GM12801 (cell line): ENCODE measurements around the gene PLXNB1.

ENCODE experiments used
- CTCF ChIP-seq: IDR thresholded peaks from one replicate; pipeline ENCODE4 v1.5.1; 2011; ENCODE audit warnings: control low read depth; ENCODE audit not compliant: insufficient read length; ENCODE audit errors: extremely low read depth

PLXNB1 gene

DNA sequence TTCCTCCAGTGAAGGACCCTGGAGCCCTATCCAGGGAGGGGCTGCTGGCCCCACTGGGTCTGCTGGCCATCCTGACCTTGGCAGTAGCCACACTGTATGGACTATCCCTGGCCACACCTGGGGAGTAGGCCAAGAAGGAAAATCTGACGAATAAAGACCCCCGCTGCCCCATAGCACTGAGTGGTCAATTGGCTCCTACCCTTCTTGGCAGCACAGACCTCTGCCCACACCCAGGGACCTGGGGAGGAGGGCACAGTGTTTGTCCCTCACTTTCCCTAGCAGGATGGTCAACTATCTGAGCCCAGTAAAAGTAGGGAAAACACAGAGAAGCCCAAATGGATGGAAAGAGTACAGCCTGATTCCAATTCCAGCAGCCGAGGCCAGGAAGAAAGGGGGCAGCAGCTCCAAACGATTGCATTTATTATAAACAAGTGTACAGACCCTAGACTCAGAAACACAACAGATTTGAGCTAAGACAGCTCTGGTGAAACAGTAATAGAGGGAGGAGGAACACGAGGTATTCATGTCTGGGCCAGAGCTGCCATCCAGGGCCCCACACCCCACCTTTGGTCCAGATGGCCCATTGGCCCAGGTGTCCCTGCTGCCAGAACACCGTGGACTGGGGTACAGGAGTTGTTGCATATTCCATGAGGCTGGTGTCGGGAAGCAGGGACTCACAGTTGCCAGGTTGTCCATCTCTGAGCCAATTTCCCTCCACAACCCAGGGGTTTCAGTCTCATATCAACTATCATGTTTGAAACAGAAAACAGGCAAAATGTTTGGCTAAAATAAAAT lies 37.8 kb upstream of the PLXNB1 start:
- TF ChIP-seq CTCF: no peak

DNA sequence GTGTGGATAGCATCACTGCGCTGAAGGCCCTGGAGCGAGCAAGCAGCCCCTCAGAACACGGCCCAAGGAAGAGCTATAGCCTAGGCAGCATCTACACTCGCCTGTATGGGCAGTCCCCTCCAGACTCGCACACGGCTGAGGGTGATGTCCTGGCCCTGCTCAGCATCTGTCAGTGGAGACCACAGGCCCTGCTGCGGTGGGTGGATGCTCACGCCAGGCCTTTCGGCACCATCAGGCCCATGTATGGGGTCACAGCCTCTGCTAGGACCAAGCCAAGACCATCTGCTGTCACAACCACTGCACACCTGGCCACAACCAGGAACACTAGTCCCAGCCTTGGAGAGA lies 37.2 kb upstream of the PLXNB1 start:
- TF ChIP-seq CTCF: no peak

GRCh38 chr3:48466386-48467109 lies 36.7 kb upstream of the PLXNB1 start:
- no peak for TF ChIP-seq CTCF

GRCh38 chr3:48465531-48466378 lies 35.9 kb upstream of the PLXNB1 start:
- no peak for TF ChIP-seq CTCF

DNA sequence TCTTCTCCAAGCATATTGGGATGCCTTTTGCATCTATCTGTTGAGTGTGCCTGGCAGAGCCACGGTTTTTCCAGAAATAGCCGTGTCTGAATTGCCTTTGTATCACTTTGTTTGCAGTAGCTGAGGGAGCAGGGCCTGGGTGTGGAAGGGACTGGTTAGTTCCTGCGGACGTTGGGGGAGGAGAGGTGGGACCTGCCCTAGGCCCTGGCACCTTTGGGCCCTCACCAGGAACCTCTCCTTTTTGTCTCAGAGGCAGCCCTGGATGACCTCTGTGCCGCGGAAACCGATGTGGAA lies 35.3 kb upstream of the PLXNB1 start:
- no peak for TF ChIP-seq CTCF

- TF ChIP-seq CTCF: no peak
Measured at GRCh38 chr3:48464713-48465221, 34.9 kb upstream of the PLXNB1 start.

DNA sequence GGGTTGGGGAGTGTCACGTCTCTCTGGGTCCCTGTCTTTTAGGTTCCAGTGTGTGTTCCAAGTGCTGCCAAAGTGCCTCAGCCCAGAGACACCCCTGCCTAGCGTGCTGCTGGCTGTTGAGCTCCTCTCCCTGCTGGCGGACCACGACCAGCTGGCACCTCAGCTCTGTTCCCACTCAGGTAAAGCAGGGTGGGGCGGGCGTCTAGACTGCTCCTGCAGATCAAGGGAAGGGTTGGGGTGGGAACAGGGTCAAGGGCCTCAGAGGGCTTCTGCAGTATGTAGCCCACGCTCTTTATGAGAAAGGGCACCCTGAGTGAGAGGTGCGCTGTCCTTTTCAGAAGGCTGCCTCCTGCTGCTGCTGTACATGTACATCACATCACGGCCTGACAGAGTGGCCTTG lies 33.8 kb upstream of the PLXNB1 start:
- TF ChIP-seq CTCF: no peak
